ENCODE measurements around the gene INSC. TPM values are rescaled to one million over a fixed set of nuclear protein-coding genes. Genes with fewer than 3 reads are reported as not detected.

The INSC gene
- total RNA-seq, 1 donor from 2014 or later = not detected

GRCh38 chr11:15182372-15182771 is 67.6 kb downstream of the INSC start:
- H3K4me3 Mint-ChIP-seq = no peak overlapping the region
- H3K9me3 Mint-ChIP-seq = no peaks in the 10 kb centered on the region
- intact Hi-C loops (cut with micrococcal nuclease) = no loop called here
- H3K27ac Mint-ChIP-seq = no peak overlapping the region
- peaks cover 21% of the 10 kb centered on the region for H3K27me3 Mint-ChIP-seq (ENCODE audit: insufficient read depth)
- no peak for DNase-seq (ENCODE audit: low spot score)
- no peaks in the 10 kb centered on the region for H3K36me3 Mint-ChIP-seq (ENCODE audit: low read depth)
- H3K4me1 Mint-ChIP-seq (ENCODE audit: low read depth) = no peaks in the 10 kb centered on the region

GRCh38 chr11:15185021-15185420 is 70.3 kb downstream of the INSC start:
- no peak overlapping the region for H3K27ac Mint-ChIP-seq
- no peak for DNase-seq (ENCODE audit: low spot score)
- no peaks in the 10 kb centered on the region for H3K4me1 Mint-ChIP-seq (ENCODE audit: low read depth)
- no peak overlapping the region for H3K4me3 Mint-ChIP-seq
- H3K9me3 Mint-ChIP-seq = no peaks in the 10 kb centered on the region
- no peaks in the 10 kb centered on the region for H3K36me3 Mint-ChIP-seq (ENCODE audit: low read depth)
- intact Hi-C loops (cut with micrococcal nuclease) = no loop called here
- peaks cover 24% of the 10 kb centered on the region for H3K27me3 Mint-ChIP-seq (ENCODE audit: insufficient read depth)

GRCh38 chr11:15186146-15186545 is 71.4 kb downstream of the INSC start:
- H3K9me3 Mint-ChIP-seq = no peaks in the 10 kb centered on the region
- DNase-seq (ENCODE audit: low spot score) = no peak
- peaks cover 18% of the 10 kb centered on the region for H3K27me3 Mint-ChIP-seq (ENCODE audit: insufficient read depth)
- intact Hi-C loops (cut with micrococcal nuclease) = no loop called here
- H3K36me3 Mint-ChIP-seq (ENCODE audit: low read depth) = no peaks in the 10 kb centered on the region
- no peaks in the 10 kb centered on the region for H3K4me1 Mint-ChIP-seq (ENCODE audit: low read depth)
- H3K4me3 Mint-ChIP-seq = no peak overlapping the region
- H3K27ac Mint-ChIP-seq = no peak overlapping the region

- no peaks in the 10 kb centered on the region for H3K36me3 Mint-ChIP-seq (ENCODE audit: low read depth)
- intact Hi-C loops (cut with micrococcal nuclease) = no loop called here
- no peak overlapping the region for H3K27ac Mint-ChIP-seq
- H3K27me3 Mint-ChIP-seq (ENCODE audit: insufficient read depth) = peaks cover 21% of the 10 kb centered on the region
- no peak overlapping the region for H3K4me3 Mint-ChIP-seq
- no peaks in the 10 kb centered on the region for H3K9me3 Mint-ChIP-seq
- H3K4me1 Mint-ChIP-seq (ENCODE audit: low read depth) = no peaks in the 10 kb centered on the region
- DNase-seq (ENCODE audit: low spot score) = no peak
Measured at GRCh38 chr11:15189189-15189588, 74.5 kb downstream of the INSC start.

DNA sequence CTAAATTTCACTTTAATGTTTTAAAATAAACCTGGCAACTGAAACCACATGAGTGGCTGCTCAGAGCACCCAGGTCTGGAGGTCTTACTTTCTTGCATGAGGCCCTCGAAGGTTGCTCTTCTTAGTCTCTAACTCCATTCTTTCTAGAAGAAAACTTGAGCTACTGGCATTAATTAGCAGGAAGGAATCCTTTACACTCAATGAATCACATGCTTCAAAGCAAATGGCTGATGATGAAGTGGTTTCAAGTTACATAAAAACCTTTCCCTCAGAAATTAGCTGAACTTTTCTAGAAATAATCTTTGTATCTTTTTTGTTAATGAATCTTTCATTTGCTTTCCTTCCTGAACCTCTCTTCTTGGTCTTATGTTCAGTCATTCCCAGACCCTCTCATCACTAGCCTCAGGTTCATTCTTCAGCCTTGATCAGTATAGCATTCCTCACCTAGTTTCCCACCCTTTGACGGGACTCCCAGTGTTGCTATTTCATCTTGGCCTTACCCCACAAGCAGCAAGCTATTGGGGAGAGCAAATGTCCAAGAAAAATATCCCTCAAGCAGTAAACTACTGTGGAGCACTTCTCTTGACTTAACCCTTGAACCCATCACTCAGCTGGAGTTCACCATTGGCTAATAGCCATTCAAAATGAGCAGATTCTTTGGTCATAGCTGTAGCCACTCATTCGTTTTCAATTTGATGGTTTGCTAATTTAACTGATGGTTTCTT is 75.1 kb downstream of the INSC start:
- DNase-seq (ENCODE audit: low spot score) = no peak
- Mint-ChIP-seq H3K4me1 (ENCODE audit: low read depth) (no peaks in the 10 kb centered on the region), H3K4me3 (no peak overlapping the region), H3K9me3 (no peaks in the 10 kb centered on the region), H3K27me3 (ENCODE audit: insufficient read depth) (peaks cover 21% of the 10 kb centered on the region), H3K36me3 (ENCODE audit: low read depth) (no peaks in the 10 kb centered on the region), H3K27ac (no peak overlapping the region)
- intact Hi-C loops (cut with micrococcal nuclease) = no loop called here

DNA sequence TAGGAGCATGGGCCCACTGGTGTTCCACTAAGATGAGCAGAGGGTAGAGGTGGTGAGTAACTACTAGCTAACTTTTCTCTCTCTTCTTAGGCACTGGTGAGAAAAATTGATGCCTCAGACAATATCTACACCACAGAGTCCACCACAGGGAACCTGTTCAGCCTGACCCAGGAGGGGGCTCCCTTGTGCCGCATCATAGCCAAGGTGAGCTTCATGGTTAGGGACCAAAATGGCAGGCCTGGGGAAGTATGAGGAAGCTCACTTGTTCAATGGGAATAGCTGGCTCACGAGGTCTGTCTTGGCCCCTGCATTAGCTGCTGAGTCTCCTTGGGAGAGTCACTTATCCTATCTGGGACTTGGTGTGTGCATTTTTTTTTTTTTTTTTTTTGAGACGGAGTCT is 75.9 kb downstream of the INSC start:
- peaks cover 20% of the 10 kb centered on the region for H3K27me3 Mint-ChIP-seq (ENCODE audit: insufficient read depth)
- no peaks in the 10 kb centered on the region for H3K9me3 Mint-ChIP-seq
- no peak overlapping the region for H3K27ac Mint-ChIP-seq
- H3K4me1 Mint-ChIP-seq (ENCODE audit: low read depth) = no peaks in the 10 kb centered on the region
- no peak overlapping the region for H3K4me3 Mint-ChIP-seq
- DNase-seq (ENCODE audit: low spot score) = no peak
- intact Hi-C loops (cut with micrococcal nuclease) = no loop called here
- no peaks in the 10 kb centered on the region for H3K36me3 Mint-ChIP-seq (ENCODE audit: low read depth)

GRCh38 chr11:15192005-15192556 is 77.4 kb downstream of the INSC start:
- Mint-ChIP-seq H3K4me3 (no peak overlapping the region), H3K36me3 (ENCODE audit: low read depth) (no peaks in the 10 kb centered on the region), H3K27ac (no peak overlapping the region), H3K9me3 (no peaks in the 10 kb centered on the region), H3K4me1 (ENCODE audit: low read depth) (no peaks in the 10 kb centered on the region), H3K27me3 (ENCODE audit: insufficient read depth) (peaks cover 6% of the 10 kb centered on the region)
- DNase-seq (ENCODE audit: low spot score) = no peak
- intact Hi-C loops (cut with micrococcal nuclease) = no loop called here

- no peaks in the 10 kb centered on the region for H3K9me3 Mint-ChIP-seq
- intact Hi-C loops (cut with micrococcal nuclease) = no loop called here
- no peak for DNase-seq (ENCODE audit: low spot score)
- H3K36me3 Mint-ChIP-seq (ENCODE audit: low read depth) = no peaks in the 10 kb centered on the region
- H3K27me3 Mint-ChIP-seq (ENCODE audit: insufficient read depth) = peaks cover 8% of the 10 kb centered on the region
- no peak overlapping the region for H3K4me3 Mint-ChIP-seq
- no peaks in the 10 kb centered on the region for H3K4me1 Mint-ChIP-seq (ENCODE audit: low read depth)
- H3K27ac Mint-ChIP-seq = no peak overlapping the region
Measured at GRCh38 chr11:15194671-15195415, 80.1 kb downstream of the INSC start.

GRCh38 chr11:15195454-15196200 is 80.9 kb downstream of the INSC start:
- Mint-ChIP-seq H3K36me3 (ENCODE audit: low read depth) (no peaks in the 10 kb centered on the region), H3K9me3 (no peaks in the 10 kb centered on the region), H3K4me3 (no peak overlapping the region), H3K27ac (no peak overlapping the region), H3K27me3 (ENCODE audit: insufficient read depth) (peaks cover 10% of the 10 kb centered on the region), H3K4me1 (ENCODE audit: low read depth) (no peaks in the 10 kb centered on the region)
- intact Hi-C loops (cut with micrococcal nuclease) = no loop called here
- DNase-seq (ENCODE audit: low spot score) = no peak

DNA sequence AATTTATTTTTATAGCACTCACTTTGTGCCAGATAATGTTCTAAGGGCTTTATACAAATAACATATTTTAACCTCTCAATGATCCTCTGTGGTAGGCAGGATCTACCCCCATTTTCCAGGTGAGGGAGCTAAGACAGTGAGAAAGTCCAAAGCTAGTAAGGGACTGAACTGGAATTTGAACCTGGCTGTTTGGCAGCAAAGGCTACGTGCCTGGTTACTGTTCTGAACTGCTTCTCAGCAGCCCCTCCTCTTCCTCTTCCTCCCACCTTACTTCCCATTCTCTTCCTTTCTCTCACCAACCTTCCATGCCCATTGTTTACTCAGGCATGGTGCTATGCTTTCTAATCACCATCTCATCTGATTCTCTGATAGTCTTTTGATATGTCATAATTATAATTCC is 82.0 kb downstream of the INSC start:
- H3K4me1 Mint-ChIP-seq (ENCODE audit: low read depth) = no peaks in the 10 kb centered on the region
- no peak overlapping the region for H3K4me3 Mint-ChIP-seq
- H3K36me3 Mint-ChIP-seq (ENCODE audit: low read depth) = no peaks in the 10 kb centered on the region
- H3K9me3 Mint-ChIP-seq = no peaks in the 10 kb centered on the region
- no peak for DNase-seq (ENCODE audit: low spot score)
- no peak overlapping the region for H3K27ac Mint-ChIP-seq
- peaks cover 10% of the 10 kb centered on the region for H3K27me3 Mint-ChIP-seq (ENCODE audit: insufficient read depth)
- intact Hi-C loops (cut with micrococcal nuclease) = no loop called here

GRCh38 chr11:15197696-15198095 is 83.0 kb downstream of the INSC start:
- intact Hi-C loops (cut with micrococcal nuclease) = no loop called here
- H3K4me1 Mint-ChIP-seq (ENCODE audit: low read depth) = no peaks in the 10 kb centered on the region
- no peak overlapping the region for H3K27ac Mint-ChIP-seq

DNA sequence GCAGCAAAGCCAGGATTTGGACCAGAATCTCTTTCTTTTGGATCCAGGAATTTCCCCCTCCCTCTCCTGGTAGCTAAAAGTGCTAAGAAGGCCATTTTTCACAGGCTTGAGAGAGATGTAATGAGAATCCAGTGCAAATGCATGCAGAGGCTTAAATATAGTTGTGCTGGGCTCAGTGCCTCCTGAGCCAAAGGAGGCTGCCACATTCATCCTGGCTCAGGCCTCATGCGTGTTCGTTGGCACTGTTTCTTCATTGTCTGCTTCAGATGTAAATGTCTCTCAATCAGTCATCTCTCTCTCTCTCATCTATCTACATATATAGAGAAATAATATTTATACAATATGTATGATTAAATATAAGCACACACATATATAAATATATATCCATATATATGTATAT is 83.6 kb downstream of the INSC start:
- intact Hi-C loops (cut with micrococcal nuclease) = no loop called here
- no peak for DNase-seq (ENCODE audit: low spot score)
- peaks cover 13% of the 10 kb centered on the region for H3K27me3 Mint-ChIP-seq (ENCODE audit: insufficient read depth)
- no peaks in the 10 kb centered on the region for H3K36me3 Mint-ChIP-seq (ENCODE audit: low read depth)
- H3K4me1 Mint-ChIP-seq (ENCODE audit: low read depth) = no peaks in the 10 kb centered on the region
- H3K9me3 Mint-ChIP-seq = no peaks in the 10 kb centered on the region
- H3K27ac Mint-ChIP-seq = no peak overlapping the region
- H3K4me3 Mint-ChIP-seq = no peak overlapping the region

More at GRCh38 chr11:15197696-15198095, 83.0 kb downstream of the INSC start:
- Mint-ChIP-seq H3K27me3 (ENCODE audit: insufficient read depth) (peaks cover 13% of the 10 kb centered on the region), H3K9me3 (no peaks in the 10 kb centered on the region), H3K4me3 (no peak overlapping the region), H3K36me3 (ENCODE audit: low read depth) (no peaks in the 10 kb centered on the region)
- no peak for DNase-seq (ENCODE audit: low spot score)

DNA sequence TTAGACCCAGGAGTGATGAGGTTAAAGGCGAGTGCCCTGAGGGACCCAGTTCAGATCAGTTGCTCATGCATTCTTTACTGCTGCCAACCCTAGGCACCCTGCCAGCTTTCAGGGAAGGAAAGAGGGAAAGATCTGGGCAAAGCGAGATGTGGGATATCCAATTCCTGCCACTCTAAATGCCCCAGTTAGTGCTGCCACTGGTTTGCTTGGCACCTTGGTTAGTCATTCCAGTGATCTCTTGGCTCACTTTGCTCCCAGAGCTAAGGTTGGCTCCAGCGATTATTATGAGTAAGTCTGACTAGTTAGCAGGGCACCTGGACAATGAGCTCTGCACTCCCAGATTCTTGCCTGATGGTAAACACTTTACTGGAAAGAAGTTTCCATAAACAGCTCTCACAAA is 85.0 kb downstream of the INSC start:
- peaks cover 13% of the 10 kb centered on the region for H3K27me3 Mint-ChIP-seq (ENCODE audit: insufficient read depth)
- H3K27ac Mint-ChIP-seq = no peak overlapping the region
- DNase-seq (ENCODE audit: low spot score) = no peak
- H3K4me1 Mint-ChIP-seq (ENCODE audit: low read depth) = no peaks in the 10 kb centered on the region
- H3K4me3 Mint-ChIP-seq = no peak overlapping the region
- H3K9me3 Mint-ChIP-seq = no peaks in the 10 kb centered on the region
- H3K36me3 Mint-ChIP-seq (ENCODE audit: low read depth) = no peaks in the 10 kb centered on the region
- intact Hi-C loops (cut with micrococcal nuclease) = no loop called here
